Keratinocyte (primary cell): ENCODE data around the gene PTPN14. TPM values are rescaled to one million over a fixed set of nuclear protein-coding genes. Genes with fewer than 3 reads are reported as not detected.

Experiments
- DNase-seq: peaks from one replicate; pipeline ENCODE4 v3.0.0-alpha.2; 2011; ENCODE audit warnings: low read depth, missing footprints, low spot score
- FAIRE-seq: peaks from 2 replicates; lab custom pipeline; 2011; peaks lifted over from hg19 to GRCh38; lab: Jason Lieb, UNC
- H2AFZ ChIP-seq: 2 replicates; pipeline ENCODE4 v1.6.0; 2012; ENCODE audit warnings: low read length, control low read depth, inconsistent platforms; ENCODE audit not compliant: control insufficient read depth
- H3K27ac ChIP-seq: 2 replicates; pipeline ENCODE4 v1.5.1; 2011; ENCODE audit warnings: low read length; ENCODE audit not compliant: control insufficient read depth, insufficient read depth
- H3K27me3 ChIP-seq: 3 replicates; pipeline ENCODE4 v1.6.0; 2011; ENCODE audit warnings: low read length; ENCODE audit not compliant: control insufficient read depth, insufficient read depth; ENCODE audit errors: extremely low read depth
- H3K36me3 ChIP-seq, 2 experiments: 2 replicates in 1 of 2; 3 replicates in 1 of 2; pipeline ENCODE4 v1.5.1; 2011; ENCODE audit warnings: low read length in 2 of 2, mild to moderate bottlenecking in 1 of 2; ENCODE audit not compliant: control insufficient read depth in 2 of 2, insufficient read depth in 2 of 2; ENCODE audit errors: extremely low read depth in 1 of 2
- H3K4me1 ChIP-seq: 3 replicates; pipeline ENCODE4 v1.5.1; 2011; ENCODE audit warnings: low read length; ENCODE audit not compliant: control insufficient read depth, insufficient read depth; ENCODE audit errors: extremely low read depth
- H3K4me2 ChIP-seq: 3 replicates; pipeline ENCODE4 v1.6.0; 2011; ENCODE audit warnings: low read depth, low read length; ENCODE audit not compliant: control insufficient read depth, insufficient read depth; ENCODE audit errors: extremely low read depth
- H3K4me3 ChIP-seq, 3 experiments: fragments of 200-600 bp in 1 of 3; sonication (generic) in 1 of 3; 2 replicates in 2 of 3; 3 replicates in 1 of 3; pipeline ENCODE4 v1.5.1; 2011 to 2016; ENCODE audit warnings: low read length in 3 of 3, mild to moderate bottlenecking in 3 of 3, control low read depth in 2 of 3, inconsistent platforms in 1 of 3, low read depth in 1 of 3, mixed read lengths in 1 of 3, mixed run types in 1 of 3, moderate library complexity in 1 of 3; ENCODE audit not compliant: control insufficient read depth in 2 of 3, insufficient read depth in 2 of 3; ENCODE audit errors: extremely low read depth in 1 of 3
- H3K79me2 ChIP-seq: 2 replicates; pipeline ENCODE4 v1.6.0; 2012; ENCODE audit warnings: low read length; ENCODE audit not compliant: control insufficient read depth, insufficient read depth
- H3K9ac ChIP-seq: 3 replicates; pipeline ENCODE4 v1.6.0; 2011; ENCODE audit warnings: low read length; ENCODE audit not compliant: control insufficient read depth, insufficient read depth; ENCODE audit errors: extremely low read depth
- H3K9me1 ChIP-seq: 3 replicates; pipeline ENCODE4 v1.6.0; 2011; ENCODE audit warnings: low read length; ENCODE audit not compliant: control insufficient read depth, insufficient read depth; ENCODE audit errors: extremely low read depth
- H3K9me3 ChIP-seq: 2 replicates; pipeline ENCODE4 v1.5.1; 2012; ENCODE audit warnings: low read depth, low read length; ENCODE audit not compliant: control insufficient read depth
- H4K20me1 ChIP-seq: 3 replicates; pipeline ENCODE4 v1.6.0; 2011; ENCODE audit warnings: low read length; ENCODE audit not compliant: control insufficient read depth, insufficient read depth; ENCODE audit errors: extremely low read depth
- CTCF ChIP-seq, 3 experiments: IDR thresholded peaks in 1 of 3; conservative IDR thresholded peaks in 1 of 3; optimal IDR thresholded peaks in 1 of 3; 2 replicates in 2 of 3; 3 replicates in 1 of 3; pipeline versions ENCODE3 to v1.5.1; 2011; ENCODE audit warnings: low read length in 3 of 3, mild to moderate bottlenecking in 3 of 3, moderate library complexity in 2 of 3, control low read depth in 1 of 3, inconsistent platforms in 1 of 3; ENCODE audit not compliant: insufficient read depth in 2 of 3; ENCODE audit errors: extremely low read depth in 1 of 3
- EZH2 ChIP-seq: IDR thresholded peaks from one replicate; pipeline ENCODE4 v1.6.1; 2012; ENCODE audit warnings: inconsistent platforms, mild to moderate bottlenecking, low read length, moderate library complexity
- dilution Hi-C: fragments of 300-500 bp; cut with MboI; formaldehyde crosslinking; loops from one replicate; pipeline ENCODE4 v1.7.0; 2020; ENCODE audit warnings: low sequenced_read_pairs; ENCODE audit not compliant: extremely low pct_ligation_motif_present
- polyA plus RNA-seq, 5 experiments: library from polyadenylated mRNA; depleted of rRNA in 3 of 5; stranded (reverse) in 3 of 5; stranded (forward) in 1 of 5; unstranded in 1 of 5; fragments of >200 nt; gene quantifications; 1 replicate in 1 of 5; 2 replicates in 3 of 5; 3 replicates in 1 of 5; pipeline versions ENCODE4 v1.2.1 to v1.2.3, GENCODE V29; 2011 to 2012; ENCODE audit warnings: missing spikeins in 2 of 5, low read depth in 1 of 5, low replicate concordance in 1 of 5

The PTPN14 gene
- polyA plus RNA-seq, 1 donor (not counting 4 experiments of a cell fraction or from before 2014, with no cell fraction given) = 29.9 TPM

- FAIRE-seq = peak; percentile 44
- peak overlapping the region; percentile 54 for H3K4me2 ChIP-seq
- dilution Hi-C loops = no loop called here
Measured at GRCh38 chr1:214537872-214538473, 13.4 kb downstream of the PTPN14 start.

GRCh38 chr1:214537219-214537618 is 14.2 kb downstream of the PTPN14 start:
- peaks cover 96% of the 10 kb centered on the region for H3K79me2 ChIP-seq
- DNase-seq (no peak), FAIRE-seq (peak; percentile 85)
- peaks cover 10% of the 10 kb centered on the region for H3K9me1 ChIP-seq
- no peak overlapping the region for H3K27ac ChIP-seq
- no peak overlapping the region for H2AFZ ChIP-seq
- H3K9me3 ChIP-seq = no peaks in the 10 kb centered on the region
- H3K9ac ChIP-seq = no peak overlapping the region
- H3K4me2 ChIP-seq = peak overlapping the region; percentile 33
- H3K4me3 ChIP-seq = no peak overlapping the region
- no peaks in the 10 kb centered on the region for H3K27me3 ChIP-seq
- peaks cover 33% of the 10 kb centered on the region for H4K20me1 ChIP-seq
- TF ChIP-seq EZH2 (no peak), CTCF (optimal IDR thresholded peaks at IDR 0.05 in 1 of 3, IDR thresholded peaks at IDR 0.05 in 1 of 3, conservative IDR thresholded peaks at IDR 0.05 in 1 of 3; ENCODE audit: extremely low read depth in 1 of 3, insufficient read depth in 2 of 3, low read length in 3 of 3) (no peak)
- peaks cover 10 to 11% of the 10 kb centered on the region in 2 experiments for H3K36me3 ChIP-seq
- dilution Hi-C loops = no loop called here
- peaks cover 37% of the 10 kb centered on the region for H3K4me1 ChIP-seq

More at GRCh38 chr1:214537872-214538473, 13.4 kb downstream of the PTPN14 start:
- Histone ChIP-seq H3K9ac (peak overlapping the region; percentile 28), H3K79me2 (peaks cover 96% of the 10 kb centered on the region), H3K4me3 (peak overlapping the region in 1 of 3 experiments; percentile 18), H3K4me1 (peaks cover 45% of the 10 kb centered on the region), H3K27me3 (no peaks in the 10 kb centered on the region), H3K36me3 (peaks cover 7 to 13% of the 10 kb centered on the region in 2 experiments), H3K9me3 (no peaks in the 10 kb centered on the region), H3K27ac (peak overlapping the region; percentile 36), H2AFZ (no peak overlapping the region), H4K20me1 (peaks cover 29% of the 10 kb centered on the region), H3K9me1 (peaks cover 10% of the 10 kb centered on the region)
- TF ChIP-seq CTCF (optimal IDR thresholded peaks at IDR 0.05 in 1 of 3, IDR thresholded peaks at IDR 0.05 in 1 of 3, conservative IDR thresholded peaks at IDR 0.05 in 1 of 3; ENCODE audit: extremely low read depth in 1 of 3, insufficient read depth in 2 of 3, low read length in 3 of 3) = no peak
- no peak for TF ChIP-seq EZH2
- no peak for DNase-seq
